CD14-positive monocyte (primary cell): ENCODE results near the gene PGA5. TPM values are rescaled to one million over a fixed set of nuclear protein-coding genes. Genes with fewer than 3 reads are reported as not detected.
"Not testable (repeated sequence)": the region's sequence is repeated elsewhere in the genome, so short reads cannot be mapped to it uniquely, and the experiment has no call there.

Experiments
- DNase-seq, 3 donors: peaks; one replicate each; pipeline ENCODE4 v3.0.0-alpha.2; 2011 to 2022
- H2AFZ ChIP-seq: 2 replicates; pipeline ENCODE4 v1.6.0; 2012; ENCODE audit warnings: mild to moderate bottlenecking, low read depth, low read length, inconsistent platforms; ENCODE audit not compliant: insufficient read depth, poor library complexity, severe bottlenecking
- H3K27ac ChIP-seq, 2 donors: 1 replicate in 1 of 2; 2 replicates in 1 of 2; pipeline ENCODE4 v1.5.1; 2012 to 2013; ENCODE audit warnings: low read length in 2 of 2, control low read depth in 1 of 2, inconsistent platforms in 1 of 2, low read depth in 1 of 2, mild to moderate bottlenecking in 1 of 2
- H3K27me3 ChIP-seq, 2 donors: one replicate each; pipeline versions ENCODE4 v1.6.0 to v1.6.1; 2011 to 2013; ENCODE audit warnings: low read length in 2 of 2; ENCODE audit not compliant: control insufficient read depth in 2 of 2, insufficient read depth in 2 of 2
- H3K36me3 ChIP-seq, 2 donors: replicated peaks in 1 of 2; 1 replicate in 1 of 2; 2 replicates in 1 of 2; pipeline versions ENCODE4 v1.5.1 to v1.6.1; 2012 to 2013; ENCODE audit warnings: low read length in 2 of 2, control low read depth in 1 of 2, inconsistent platforms in 1 of 2, mild to moderate bottlenecking in 1 of 2; ENCODE audit not compliant: insufficient read depth in 2 of 2, control insufficient read depth in 1 of 2
- H3K4me1 ChIP-seq, 2 donors: 1 replicate in 1 of 2; 2 replicates in 1 of 2; pipeline versions ENCODE4 v1.5.1 to v1.6.1; 2012 to 2013; ENCODE audit warnings: low read length in 2 of 2, control low read depth in 1 of 2, inconsistent platforms in 1 of 2, mild to moderate bottlenecking in 1 of 2, moderate library complexity in 1 of 2; ENCODE audit not compliant: insufficient read depth in 2 of 2, control insufficient read depth in 1 of 2
- H3K4me2 ChIP-seq: replicated peaks from 2 replicates; pipeline ENCODE3; 2012; ENCODE audit warnings: low read length, moderate library complexity, mild to moderate bottlenecking; ENCODE audit not compliant: poor library complexity, severe bottlenecking; ENCODE audit errors: extremely low read depth
- H3K4me3 ChIP-seq, 3 experiments: fragments of 200-600 bp in 1 of 3; sonication (generic) in 1 of 3; replicated peaks in 1 of 3; 1 replicate in 2 of 3; 2 replicates in 1 of 3; pipeline ENCODE4 v1.5.1; 2011 to 2013; ENCODE audit warnings: low read length in 3 of 3, mild to moderate bottlenecking in 3 of 3, control low read depth in 2 of 3, low read depth in 2 of 3, inconsistent platforms in 1 of 3, moderate library complexity in 1 of 3
- H3K79me2 ChIP-seq: 2 replicates; pipeline ENCODE4 v1.6.0; 2012; ENCODE audit warnings: mild to moderate bottlenecking, control low read depth, inconsistent platforms, low read length, moderate library complexity; ENCODE audit not compliant: insufficient read depth
- H3K9ac ChIP-seq: 2 replicates; pipeline ENCODE4 v1.6.0; 2017; ENCODE audit warnings: low read length, mild to moderate bottlenecking; ENCODE audit not compliant: insufficient read depth, poor library complexity, severe bottlenecking
- H3K9me3 ChIP-seq, 2 donors: replicated peaks in 1 of 2; 1 replicate in 1 of 2; 2 replicates in 1 of 2; pipeline versions ENCODE4 v1.5.1 to v1.6.1; 2012 to 2013; ENCODE audit warnings: low read length in 2 of 2, control low read depth in 1 of 2; ENCODE audit not compliant: control insufficient read depth in 1 of 2, insufficient read depth in 1 of 2
- H4K20me1 ChIP-seq: 2 replicates; pipeline ENCODE4 v1.6.0; 2012; ENCODE audit warnings: mild to moderate bottlenecking, low read length, control low read depth, moderate library complexity; ENCODE audit not compliant: insufficient read depth
- H3K27ac Mint-ChIP-seq, 7 donors: one replicate each; pipeline ENCODE4 v1.8.0; 2020; ENCODE audit warnings: mild to moderate bottlenecking in 7 of 7, mixed read lengths in 7 of 7, moderate library complexity in 6 of 7, inconsistent platforms in 2 of 7
- H3K27me3 Mint-ChIP-seq, 3 donors: one replicate each; pipeline ENCODE4 v1.8.0; 2021 to 2022; ENCODE audit warnings: low read depth in 3 of 3, mild to moderate bottlenecking in 3 of 3, mixed read lengths in 3 of 3, moderate library complexity in 3 of 3, inconsistent platforms in 1 of 3
- H3K36me3 Mint-ChIP-seq, 2 donors: one replicate each; pipeline ENCODE4 v1.8.0; 2020; ENCODE audit warnings: mixed read lengths in 2 of 2, inconsistent platforms in 1 of 2, mild to moderate bottlenecking in 1 of 2
- H3K4me1 Mint-ChIP-seq: one replicate; pipeline ENCODE4 v1.8.0; 2020; ENCODE audit warnings: mild to moderate bottlenecking, mixed read lengths
- H3K4me3 Mint-ChIP-seq, 2 donors: one replicate each; pipeline ENCODE4 v1.8.0; 2020; ENCODE audit warnings: mild to moderate bottlenecking in 2 of 2, mixed read lengths in 2 of 2, moderate library complexity in 1 of 2
- H3K9me3 Mint-ChIP-seq, 7 donors: one replicate each; pipeline ENCODE4 v1.8.0; 2020 to 2022; ENCODE audit warnings: mixed read lengths in 7 of 7, mild to moderate bottlenecking in 6 of 7, moderate library complexity in 6 of 7, inconsistent platforms in 2 of 7
- WGBS: methylation state at CpG from one replicate; pipeline ENCODE4 v1.1.5; 2013; ENCODE audit warnings: missing lambda C conversion rate; ENCODE audit not compliant: insufficient coverage; 5-methylcytosine and 5-hydroxymethylcytosine counted together
- intact Hi-C, 2 donors: fragments of 100-400 bp; cut with micrococcal nuclease; formaldehyde crosslinking; loops; one replicate each; pipeline versions ENCODE4 v1.15.0 to v1.15.1; 2023
- polyA plus RNA-seq, 3 donors: library from polyadenylated mRNA; depleted of rRNA in 1 of 3; unstranded in 2 of 3; stranded (reverse) in 1 of 3; fragments of 300-500 nt in 2 of 3; fragments of >200 nt in 1 of 3; fragmentation: Illumina TruSeq in 2 of 3; gene quantifications; 1 replicate in 2 of 3; 2 replicates in 1 of 3; pipeline ENCODE4 v1.2.3, GENCODE V29; 2012 to 2021

The PGA5 gene
- polyA plus RNA-seq, 3 donors: 1.0 to 3.6 (median 2.0) TPM

GRCh38 chr11:61229458-61229857 is 11.5 kb upstream of the PGA5 start:
- H3K27me3 Mint-ChIP-seq, DNase-seq, H3K36me3 Mint-ChIP-seq, H3K4me1 Mint-ChIP-seq, H3K9me3 ChIP-seq, H3K4me2 ChIP-seq, intact Hi-C loops, H3K4me1 ChIP-seq, H3K27ac ChIP-seq, H2AFZ ChIP-seq, H4K20me1 ChIP-seq, H3K79me2 ChIP-seq, H3K9me3 Mint-ChIP-seq, H3K27me3 ChIP-seq, H3K27ac Mint-ChIP-seq, H3K4me3 ChIP-seq, H3K9ac ChIP-seq, H3K36me3 ChIP-seq, H3K4me3 Mint-ChIP-seq: not testable (repeated sequence)
- WGBS: no CpG with 5 or more reads among the region's 6 CpGs

- DNase-seq, H3K36me3 Mint-ChIP-seq, intact Hi-C loops, H3K79me2 ChIP-seq, H3K27ac Mint-ChIP-seq, H3K9me3 ChIP-seq, H3K27me3 ChIP-seq, H2AFZ ChIP-seq, H3K4me3 ChIP-seq, H3K9me3 Mint-ChIP-seq, H4K20me1 ChIP-seq, H3K27ac ChIP-seq, H3K9ac ChIP-seq, H3K4me2 ChIP-seq, H3K4me1 Mint-ChIP-seq, H3K4me3 Mint-ChIP-seq, H3K36me3 ChIP-seq, H3K4me1 ChIP-seq, H3K27me3 Mint-ChIP-seq: not testable (repeated sequence)
- WGBS: no CpG with 5 or more reads among the region's 15 CpGs
Observed at GRCh38 chr11:61231033-61231432, 9.9 kb upstream of the PGA5 start.

- H3K4me2 ChIP-seq, H3K27me3 Mint-ChIP-seq, H3K9ac ChIP-seq, H3K27me3 ChIP-seq, H4K20me1 ChIP-seq, H3K9me3 Mint-ChIP-seq, H3K4me3 Mint-ChIP-seq, H3K36me3 Mint-ChIP-seq, H3K4me3 ChIP-seq, H3K79me2 ChIP-seq, H3K27ac Mint-ChIP-seq, H3K27ac ChIP-seq, H3K36me3 ChIP-seq, DNase-seq, H3K4me1 Mint-ChIP-seq, H2AFZ ChIP-seq, H3K9me3 ChIP-seq, intact Hi-C loops, H3K4me1 ChIP-seq: not testable (repeated sequence)
- WGBS: no CpG with 5 or more reads among the region's 5 CpGs
Observed at GRCh38 chr11:61231585-61231984, 9.4 kb upstream of the PGA5 start.

- H3K36me3 ChIP-seq, H3K36me3 Mint-ChIP-seq, H3K9me3 ChIP-seq, H3K27ac ChIP-seq, H3K4me1 ChIP-seq, H3K9ac ChIP-seq, H4K20me1 ChIP-seq, H2AFZ ChIP-seq, H3K4me3 Mint-ChIP-seq, H3K4me2 ChIP-seq, H3K27me3 ChIP-seq, intact Hi-C loops, H3K79me2 ChIP-seq, DNase-seq, H3K9me3 Mint-ChIP-seq, H3K4me1 Mint-ChIP-seq, H3K27me3 Mint-ChIP-seq, H3K4me3 ChIP-seq, H3K27ac Mint-ChIP-seq: not testable (repeated sequence)
- WGBS: no CpG with 5 or more reads among the region's 3 CpGs
Observed at GRCh38 chr11:61232548-61233145, 8.3 kb upstream of the PGA5 start.
